A549 (cell line): ENCODE measurements around the gene CCS.

Experiments
- CTCF ChIP-seq: fragments of >200 bp; sonication (Bioruptor Twin); formaldehyde crosslinking; IDR thresholded peaks from 3 replicates; pipeline ENCODE4 v1.5.1; 2016
- EP300 ChIP-seq, 2 experiments: fragments of >200 bp; sonication (Bioruptor Twin); formaldehyde crosslinking; IDR thresholded peaks; 2 replicates in 1 of 2; 3 replicates in 1 of 2; pipeline ENCODE4 v1.6.1; 2016 to 2017
- PHF8 ChIP-seq: fragments of 200-600 bp; sonication (generic); IDR thresholded peaks from 2 replicates; pipeline ENCODE4 v1.6.1; 2016; ENCODE audit warnings: low read depth, mild to moderate bottlenecking, antibody characterized with exemption, moderate library complexity, borderline replicate concordance
- POLR2A ChIP-seq: IDR thresholded peaks from 2 replicates; pipeline ENCODE4 v1.6.1; 2012; ENCODE audit warnings: mild to moderate bottlenecking, low read length

DNA sequence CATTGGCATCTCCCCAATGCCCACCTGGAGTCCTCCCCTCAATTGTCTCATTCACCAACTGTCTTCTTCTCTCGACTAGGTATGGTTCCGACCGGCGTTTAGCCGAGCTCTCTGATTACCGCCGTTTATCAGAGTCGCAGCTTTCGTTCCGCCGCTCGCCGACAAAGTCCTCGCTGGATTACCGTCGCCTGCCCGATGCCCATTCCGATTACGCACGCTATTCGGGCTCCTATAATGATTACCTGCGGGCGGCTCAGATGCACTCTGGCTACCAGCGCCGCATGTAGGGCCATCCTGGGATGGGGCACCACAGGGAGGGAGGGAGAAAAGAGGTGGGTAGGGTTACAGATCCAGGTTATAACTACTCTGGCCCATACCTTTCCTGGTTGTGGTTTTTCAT, 33.4 kb downstream of the CCS start:
- TF ChIP-seq EP300 (IDR thresholded peaks at IDR 0.05) (no peak), CTCF (no peak), POLR2A (no peak), PHF8 (no peak)
